ENCODE results near the gene LDB3.

The LDB3 gene

DNA sequence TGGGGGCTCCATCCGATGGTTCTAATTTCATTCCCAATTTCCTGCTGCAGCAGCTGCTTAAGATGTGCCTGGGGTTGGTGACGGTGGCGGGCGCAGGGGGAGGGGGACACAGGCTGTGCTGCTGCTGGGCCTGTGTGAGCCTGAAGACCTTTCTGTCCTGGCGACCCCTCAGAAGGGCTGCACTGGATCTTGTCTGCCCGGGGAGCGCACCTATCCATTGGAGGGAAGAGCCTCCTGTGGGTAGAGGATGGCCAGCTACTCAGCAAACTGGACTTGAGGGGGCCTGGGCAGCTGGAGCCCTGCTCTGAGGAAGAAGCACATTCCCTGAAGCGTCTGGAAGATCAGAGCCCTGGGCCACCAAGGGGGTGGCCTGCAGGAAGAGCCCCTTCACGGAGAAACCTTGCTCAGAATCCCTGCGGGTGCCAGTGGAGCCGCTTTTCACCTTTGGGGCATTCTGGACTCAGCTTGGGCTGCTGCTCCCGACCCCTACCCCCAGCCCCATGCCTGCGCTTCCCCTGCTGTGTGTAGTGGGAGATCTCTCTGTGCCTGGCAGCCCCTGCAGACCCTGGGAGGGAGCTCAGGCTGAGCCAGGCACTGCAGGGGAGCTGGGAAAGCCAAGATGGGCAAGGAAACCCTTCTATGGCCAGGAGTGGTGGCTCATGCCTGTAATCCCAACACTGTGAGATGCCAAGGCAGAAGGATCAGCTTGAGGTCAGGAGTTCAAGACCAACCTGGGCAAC lies 17.8 kb downstream of the LDB3 start:
- DNase-seq (ENCODE audit: low read depth in 2 of 2) = no peak

DNA sequence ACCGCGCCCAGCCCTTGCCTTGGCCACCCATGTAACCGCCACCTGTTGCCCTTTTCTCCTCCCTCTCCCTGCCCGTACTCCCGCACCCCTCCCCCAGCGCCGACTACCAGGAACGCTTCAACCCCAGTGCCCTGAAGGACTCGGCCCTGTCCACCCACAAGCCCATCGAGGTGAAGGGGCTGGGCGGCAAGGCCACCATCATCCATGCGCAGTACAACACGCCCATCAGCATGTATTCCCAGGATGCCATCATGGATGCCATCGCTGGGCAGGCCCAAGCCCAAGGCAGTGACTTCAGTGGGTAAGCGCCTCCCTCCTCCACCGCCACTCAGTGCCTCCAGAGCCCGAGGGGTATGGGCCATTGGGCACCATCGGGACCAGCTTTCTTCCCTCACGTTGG lies 18.7 kb downstream of the LDB3 start:
- DNase-seq (ENCODE audit: low read depth in 2 of 2) = no peak

DNA sequence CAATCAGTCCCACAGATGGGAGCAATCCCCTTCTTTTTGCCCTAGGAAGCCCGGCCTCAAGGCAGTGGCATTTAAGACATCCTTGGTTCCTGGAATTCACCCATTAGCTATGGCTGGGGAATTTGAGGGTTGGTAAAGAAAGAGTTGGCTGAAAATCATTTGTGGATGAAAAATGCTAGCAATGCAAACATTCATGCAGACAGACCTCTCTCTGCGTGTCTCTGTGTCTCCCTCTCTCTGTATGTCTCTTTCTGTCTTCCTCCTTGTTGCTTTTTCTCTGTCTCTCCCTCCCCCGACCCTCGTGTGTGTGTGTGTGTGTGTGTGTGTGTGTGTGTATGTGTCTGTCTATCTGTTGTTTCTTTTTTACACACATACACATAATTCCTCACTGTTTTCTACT lies 19.4 kb downstream of the LDB3 start:
- no peak for DNase-seq (ENCODE audit: low read depth in 2 of 2)

DNA sequence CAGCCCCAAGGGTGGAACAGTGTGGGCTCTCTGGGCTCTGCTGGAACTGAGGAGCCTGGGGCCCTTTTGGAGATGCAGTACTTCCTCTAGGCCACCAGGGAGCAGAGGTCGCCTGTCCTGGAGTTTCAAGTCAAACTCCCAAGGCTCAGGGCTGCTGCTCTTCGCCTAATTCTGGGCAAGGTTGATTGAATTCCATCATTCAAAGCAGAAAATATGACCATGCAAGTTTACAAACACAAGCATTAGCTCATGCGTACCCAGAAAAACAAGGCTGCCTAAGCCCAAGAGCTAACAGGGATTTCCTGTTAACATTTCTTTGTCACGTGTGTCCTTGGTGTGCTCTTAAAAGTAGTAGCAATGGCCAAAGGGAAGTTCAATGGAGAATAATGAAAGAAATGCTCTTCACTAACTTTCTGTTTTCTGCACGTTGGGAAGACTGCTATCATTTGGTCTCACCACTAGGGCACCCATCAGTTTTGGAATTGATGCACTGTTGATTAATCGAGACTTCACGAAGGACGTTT lies 20.1 kb downstream of the LDB3 start:
- no peak for DNase-seq (ENCODE audit: low read depth in 2 of 2)

DNA sequence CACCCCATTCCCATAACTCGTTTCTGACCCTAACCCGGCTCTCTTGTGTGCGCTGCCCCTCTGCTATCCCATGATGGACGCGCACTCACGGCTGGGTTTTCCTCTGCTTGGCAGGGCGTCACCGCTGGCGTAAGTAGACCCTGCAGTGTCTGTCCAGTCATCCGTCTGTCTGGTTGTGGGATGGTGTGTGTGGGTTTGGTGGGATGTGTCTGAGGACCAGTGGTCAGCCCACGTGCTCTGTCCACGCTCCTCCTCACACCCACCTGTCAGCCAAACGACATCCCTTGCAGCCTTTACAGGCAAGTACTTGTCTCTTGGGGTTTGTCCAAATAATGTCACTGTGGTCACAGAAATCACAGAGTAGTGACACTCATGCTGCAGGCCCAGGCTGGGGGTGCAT lies 20.8 kb downstream of the LDB3 start:
- no peak for DNase-seq (ENCODE audit: low read depth in 2 of 2)

DNA sequence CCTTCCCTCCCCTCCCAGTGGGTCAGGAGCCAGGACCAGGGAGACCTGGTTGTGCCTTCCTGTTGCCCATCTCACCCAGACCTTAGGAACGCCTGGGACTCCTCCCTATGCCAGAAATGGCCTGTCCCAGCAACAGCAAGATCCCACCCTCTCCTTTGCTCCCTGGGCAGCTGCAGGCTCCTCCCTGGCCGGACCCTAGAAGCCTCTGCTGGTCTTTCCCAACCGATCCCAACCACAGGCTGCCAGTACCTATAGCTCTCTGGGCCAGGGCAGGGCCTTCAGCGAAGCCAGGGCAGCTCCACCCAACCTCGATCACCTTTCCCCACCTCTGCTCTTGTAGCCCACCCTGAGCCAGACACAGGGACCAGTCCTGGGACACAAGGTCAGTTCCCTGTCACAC lies 21.9 kb downstream of the LDB3 start:
- no peak for DNase-seq (ENCODE audit: low read depth in 2 of 2)

DNA sequence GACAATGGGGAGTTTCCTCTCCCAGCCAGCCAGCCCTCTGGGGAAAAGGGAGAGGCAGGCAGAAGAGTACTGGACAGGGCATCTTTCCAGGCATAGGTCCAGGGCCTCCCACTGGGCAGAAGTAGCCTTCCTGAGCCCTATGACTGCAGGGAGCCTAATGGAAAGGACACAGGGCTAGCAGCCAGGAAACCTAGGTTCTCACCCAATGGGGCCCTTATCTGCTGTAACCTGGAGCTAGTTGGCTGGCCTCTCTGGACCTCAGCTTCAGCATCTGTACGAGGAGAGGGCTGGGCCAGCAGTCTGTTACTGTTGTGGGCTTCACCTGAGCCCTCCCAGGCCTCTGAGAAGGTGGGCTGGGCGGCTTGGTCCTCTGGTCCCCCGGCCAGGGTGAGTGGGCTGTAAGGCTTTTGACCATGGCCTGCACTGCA lies 22.4 kb downstream of the LDB3 start:
- DNase-seq (ENCODE audit: low read depth in 2 of 2) = no peak

DNA sequence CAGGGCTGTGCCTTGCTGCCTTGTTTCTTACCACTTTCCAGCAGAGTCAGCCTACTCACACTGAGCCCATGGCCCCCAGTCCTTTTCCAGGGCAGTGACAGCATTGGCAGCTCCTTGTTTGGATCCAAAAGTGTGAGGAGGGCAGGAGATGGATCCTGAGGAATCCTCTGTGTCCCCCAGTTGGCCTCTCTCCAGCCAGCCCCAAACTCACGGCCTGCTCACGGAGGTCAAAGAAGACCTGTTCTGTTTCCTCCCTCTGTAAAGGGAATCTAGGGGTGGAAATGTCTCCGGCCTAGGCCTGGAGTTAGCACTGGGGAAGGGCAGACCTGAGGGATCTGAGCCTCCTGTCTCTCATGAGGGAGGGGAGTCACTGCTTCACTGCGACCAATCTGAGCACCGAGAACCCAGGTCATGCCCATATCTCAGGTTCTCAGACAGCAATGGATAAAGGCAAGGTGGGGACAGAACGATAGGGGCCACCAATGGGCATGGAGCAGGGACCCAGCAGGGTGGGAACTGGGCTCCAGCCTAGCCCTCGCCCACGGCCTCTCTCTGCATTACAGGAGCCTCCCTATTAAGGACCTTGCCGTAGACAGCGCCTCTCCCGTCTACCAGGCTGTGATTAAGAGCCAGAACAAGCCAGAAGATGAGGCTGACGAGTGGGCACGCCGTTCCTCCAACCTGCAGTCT lies 23.2 kb downstream of the LDB3 start:
- no peak for DNase-seq (ENCODE audit: low read depth in 2 of 2)

DNA sequence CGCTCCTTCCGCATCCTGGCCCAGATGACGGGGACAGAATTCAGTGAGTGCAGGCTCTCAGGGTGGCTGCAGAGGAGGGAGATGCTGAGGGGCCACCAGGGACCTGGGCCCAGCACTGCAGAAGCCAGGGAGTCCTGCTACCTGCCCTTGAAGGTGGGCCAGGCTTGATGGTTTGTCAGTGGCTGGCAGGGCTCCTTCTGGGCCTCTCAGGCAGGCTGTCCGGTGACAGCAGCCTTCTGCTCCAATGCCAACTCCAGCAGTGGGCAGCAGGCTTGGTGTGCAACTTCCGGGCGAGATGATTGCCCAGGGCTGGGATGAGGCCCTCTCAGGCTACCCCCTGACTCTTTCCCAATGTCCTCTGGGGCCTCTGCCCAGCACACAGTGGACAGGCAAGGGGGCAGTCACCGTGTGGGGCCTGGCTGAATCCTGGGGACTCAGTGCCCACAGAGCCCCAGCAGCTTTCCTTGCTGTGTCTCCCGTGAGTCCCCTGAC lies 23.8 kb downstream of the LDB3 start:
- DNase-seq (ENCODE audit: low read depth in 2 of 2) = no peak

DNA sequence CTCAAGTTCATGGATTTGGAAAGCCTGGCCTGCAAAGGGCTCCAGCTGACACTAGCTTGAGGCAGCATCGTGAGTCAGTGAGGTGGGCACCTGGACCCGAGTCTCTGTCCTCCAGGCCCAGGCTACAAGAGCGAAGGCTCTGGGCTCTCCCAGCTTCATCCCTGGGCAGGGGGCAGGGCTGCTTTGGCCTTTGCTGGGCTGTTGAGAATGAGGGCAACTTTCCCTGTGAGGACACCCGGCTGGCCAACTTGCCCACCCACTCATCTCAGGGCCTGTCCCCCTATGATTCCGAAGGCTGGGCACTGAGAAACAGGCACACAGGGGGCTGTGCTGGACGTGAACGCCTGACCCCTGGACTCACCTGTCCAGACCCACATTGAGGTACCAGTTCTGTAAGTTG lies 24.4 kb downstream of the LDB3 start:
- no peak for DNase-seq (ENCODE audit: low read depth in 2 of 2)

DNA sequence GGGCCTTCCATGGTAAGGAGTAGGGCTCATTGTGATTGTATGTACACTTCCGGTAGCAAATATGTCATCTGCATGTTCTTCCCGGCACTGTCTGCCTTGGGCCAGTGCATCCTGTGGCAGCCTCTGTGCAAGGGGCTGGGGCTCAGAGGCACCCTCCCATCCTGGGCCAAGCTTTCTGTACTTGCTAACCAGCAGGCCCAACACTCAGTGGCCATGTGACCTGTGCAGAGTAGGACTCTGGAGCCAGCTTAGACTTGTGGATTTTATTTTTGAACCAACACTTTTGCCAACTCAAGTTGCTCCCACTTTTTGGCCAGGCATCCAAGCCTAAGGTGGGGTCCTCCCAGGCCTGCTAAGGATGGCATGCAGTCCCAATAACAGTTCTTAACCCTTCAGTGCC lies 25.0 kb downstream of the LDB3 start:
- DNase-seq (ENCODE audit: low read depth in 2 of 2) = no peak

DNA sequence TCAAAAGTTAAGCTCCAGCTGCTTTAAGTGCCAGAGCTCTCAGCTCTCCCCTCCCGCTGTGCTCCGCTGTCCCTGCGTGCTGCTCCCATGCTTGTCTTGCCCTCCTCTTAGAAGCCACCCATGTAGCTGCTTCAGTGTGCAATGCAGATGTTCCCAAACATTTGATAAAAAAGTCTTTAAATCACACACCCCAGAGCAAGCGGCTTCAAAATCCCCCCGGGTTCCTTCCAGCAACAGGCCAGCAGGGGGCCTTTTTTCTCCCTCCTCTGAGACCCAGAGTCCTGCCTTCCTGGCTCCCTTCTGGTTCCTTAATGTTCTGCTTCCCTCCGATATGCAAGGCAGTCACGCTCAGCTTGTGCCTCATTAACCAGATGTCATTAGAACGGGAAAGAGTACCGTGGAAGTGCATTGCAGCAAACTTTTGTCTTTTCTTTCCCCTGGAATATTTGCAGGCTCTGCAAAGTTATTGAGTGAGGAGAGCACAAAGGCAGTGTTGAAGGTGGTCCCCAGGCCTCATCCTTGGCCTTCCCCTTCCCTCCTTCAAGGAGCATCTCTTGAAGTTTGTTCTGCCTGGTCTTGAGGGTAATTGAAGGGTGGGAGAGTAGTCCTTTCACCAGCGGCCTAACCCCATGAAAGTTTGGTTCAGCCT lies 25.5 kb downstream of the LDB3 start:
- no peak for DNase-seq (ENCODE audit: low read depth in 2 of 2)

DNA sequence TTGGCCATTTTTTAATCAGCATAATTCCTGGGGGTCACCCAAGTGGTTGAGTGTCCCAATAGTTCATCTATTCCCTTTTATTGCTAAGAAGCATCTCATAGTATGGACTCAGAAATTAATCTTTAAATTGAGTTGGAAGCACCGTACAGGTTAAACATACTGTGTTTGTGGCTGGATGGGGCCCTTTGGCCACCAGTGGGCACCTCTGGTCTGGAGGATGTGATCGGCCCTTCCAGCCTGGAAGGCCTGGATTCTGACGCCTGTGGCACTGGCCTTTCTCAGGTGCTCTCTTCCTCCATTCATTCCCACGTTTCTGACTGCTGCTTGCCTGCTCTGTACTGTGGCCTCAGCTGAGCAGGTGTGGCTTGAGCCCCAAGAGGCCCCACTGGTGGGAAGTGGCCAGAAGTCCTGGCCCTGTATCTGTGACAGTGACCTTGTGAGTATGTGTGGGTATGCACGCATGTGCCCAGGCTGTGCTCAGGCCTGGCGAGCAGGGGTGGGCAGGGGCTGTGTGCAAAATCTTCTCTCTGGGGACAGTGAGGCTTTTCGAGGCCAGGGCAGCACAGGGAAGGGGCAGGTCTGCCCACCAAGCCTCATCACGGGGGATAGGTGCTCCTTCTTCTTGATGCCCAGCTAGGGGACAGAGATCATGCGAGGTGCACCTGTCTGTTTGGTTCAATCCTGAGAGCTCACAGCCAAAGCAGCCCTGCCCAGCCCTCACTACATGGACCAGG lies 30.1 kb downstream of the LDB3 start:
- no peak for DNase-seq (ENCODE audit: low read depth in 2 of 2)

DNA sequence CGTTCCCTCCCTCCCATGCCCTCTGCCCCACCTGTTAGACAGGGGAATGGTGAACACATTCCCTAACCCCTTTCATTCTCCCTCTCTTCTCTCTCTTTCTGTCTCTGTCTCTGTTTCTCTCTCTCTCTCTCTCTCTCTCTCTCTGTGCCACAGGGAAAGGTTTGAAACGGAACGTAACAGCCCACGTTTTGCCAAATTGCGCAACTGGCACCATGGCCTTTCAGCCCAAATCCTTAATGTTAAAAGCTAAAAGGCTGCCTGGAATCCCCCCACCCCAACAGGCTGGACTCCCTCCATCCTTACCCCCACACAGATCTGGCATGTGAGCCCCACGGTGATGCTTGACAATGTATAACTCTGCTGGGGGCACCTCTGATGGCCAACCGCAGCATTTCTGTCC lies 30.8 kb downstream of the LDB3 start:
- no peak for DNase-seq (ENCODE audit: low read depth in 2 of 2)

DNA sequence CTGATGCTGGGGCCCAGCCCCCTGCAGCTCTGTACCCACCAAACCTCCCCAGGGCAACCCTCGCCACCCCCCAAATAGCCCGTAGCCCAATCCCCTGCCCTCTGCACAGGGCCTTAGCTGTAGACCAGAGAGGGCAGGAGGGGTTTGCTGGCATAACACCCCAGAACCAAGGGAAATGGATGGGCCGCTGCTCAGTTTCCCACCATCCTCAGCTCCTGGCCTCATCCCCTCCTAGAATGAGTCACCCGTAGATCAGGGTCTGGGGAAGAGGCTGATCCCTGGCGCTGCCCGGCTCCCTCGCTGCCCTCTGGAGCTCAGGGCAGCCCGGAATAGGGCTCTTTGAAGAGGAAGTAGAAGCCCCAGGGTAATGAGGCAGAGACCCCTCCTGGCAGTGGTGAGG lies 31.2 kb downstream of the LDB3 start:
- no peak for DNase-seq (ENCODE audit: low read depth in 2 of 2)

DNA sequence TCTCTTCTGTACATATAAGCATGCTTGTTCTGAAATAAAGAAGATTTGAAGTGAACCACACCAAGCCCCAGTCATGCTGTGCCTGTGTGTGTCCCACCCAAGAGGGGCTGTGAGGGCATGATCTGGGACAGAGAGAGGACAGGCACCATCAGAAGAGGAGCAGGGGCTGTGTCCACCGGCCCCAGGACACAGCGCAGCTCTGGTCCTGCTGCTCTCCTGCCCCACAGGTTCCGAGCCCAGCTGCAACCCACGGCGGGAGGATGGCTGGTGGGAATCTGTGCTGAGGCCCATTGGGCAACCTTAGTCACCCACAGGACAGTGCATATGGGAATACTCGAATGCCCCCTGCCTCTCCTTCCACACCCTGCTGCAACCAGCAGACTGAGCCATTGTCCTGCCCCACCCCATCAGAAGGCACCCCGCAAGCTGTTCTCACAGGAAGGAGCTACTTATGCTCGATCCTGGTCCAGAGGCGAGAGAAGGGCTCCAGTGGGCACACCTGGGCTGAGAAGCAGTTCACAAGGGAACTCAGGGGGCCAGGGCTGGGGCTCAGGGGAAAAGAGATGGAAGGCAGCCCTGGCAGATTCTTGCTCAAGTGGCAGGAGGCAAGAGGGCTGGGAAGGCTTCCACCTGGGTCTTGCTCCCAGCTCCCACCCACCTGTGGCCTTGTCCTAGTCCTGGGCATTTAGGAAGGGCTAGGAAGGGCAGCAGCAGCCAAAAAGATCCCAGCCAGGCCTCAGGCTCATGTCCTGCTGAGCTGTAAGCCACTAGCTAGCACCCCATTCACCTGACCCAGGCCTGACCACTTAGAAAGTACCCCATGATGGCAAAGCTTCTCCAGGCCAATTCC lies 31.9 kb downstream of the LDB3 start:
- DNase-seq (ENCODE audit: low read depth in 2 of 2) = no peak

DNA sequence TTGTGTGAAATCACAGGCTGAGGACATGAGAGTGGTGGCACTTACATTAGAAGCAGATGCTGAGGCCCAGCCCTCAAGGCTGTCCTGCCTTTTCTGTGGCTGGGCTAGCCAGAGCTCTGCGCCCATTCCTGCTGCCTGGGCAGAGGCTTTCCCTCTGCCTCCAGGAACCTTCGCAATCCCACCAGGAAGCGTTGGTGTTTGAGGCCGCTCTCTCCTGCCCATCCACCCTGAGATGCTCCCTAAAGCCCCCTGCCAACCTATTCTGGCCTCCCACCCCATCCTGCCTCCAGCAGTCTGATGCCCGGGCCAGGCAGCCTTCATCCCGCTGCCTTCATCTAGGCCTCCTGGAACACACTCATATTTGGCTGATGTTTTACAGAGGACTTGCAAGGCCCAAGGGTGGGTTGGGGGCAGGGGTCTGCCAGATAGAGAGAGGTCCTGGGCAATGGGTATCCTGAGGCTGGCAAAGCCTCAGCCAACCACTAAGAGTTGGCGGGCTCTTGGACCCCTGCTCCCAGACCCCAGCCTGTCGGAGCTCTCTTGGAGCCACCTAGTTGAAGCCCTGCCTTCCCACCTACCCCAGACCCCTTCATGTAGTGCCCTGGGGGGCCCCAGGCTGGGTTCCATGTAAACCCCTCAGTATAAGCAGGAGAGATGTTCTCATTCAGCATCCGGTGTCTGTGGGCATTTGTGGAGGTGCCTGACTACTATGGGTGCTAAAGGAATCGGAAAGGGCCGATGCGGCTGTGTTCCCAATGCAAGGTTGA lies 32.7 kb downstream of the LDB3 start:
- DNase-seq (ENCODE audit: low read depth in 2 of 2) = no peak

DNA sequence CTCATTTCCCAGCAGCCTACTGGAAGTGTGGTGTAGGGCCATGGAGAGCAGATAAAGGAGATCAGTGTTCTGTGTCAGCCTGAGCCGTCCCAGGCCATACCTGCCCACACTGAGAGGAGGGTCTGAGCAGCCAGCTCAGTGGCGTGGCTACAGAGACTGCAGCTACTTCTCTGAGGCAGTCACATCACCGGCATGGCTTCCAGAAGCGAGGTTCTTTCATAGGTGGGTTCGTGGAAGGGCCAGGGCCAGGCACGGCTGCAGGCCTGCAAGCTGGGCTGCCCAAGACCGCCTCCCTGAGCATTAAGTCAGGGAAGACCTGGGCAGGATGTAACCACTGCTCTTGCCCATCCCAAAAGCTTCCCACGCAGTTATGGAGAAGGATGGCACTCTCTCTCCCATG lies 34.9 kb downstream of the LDB3 start:
- DNase-seq (ENCODE audit: low read depth in 2 of 2) = no peak

DNA sequence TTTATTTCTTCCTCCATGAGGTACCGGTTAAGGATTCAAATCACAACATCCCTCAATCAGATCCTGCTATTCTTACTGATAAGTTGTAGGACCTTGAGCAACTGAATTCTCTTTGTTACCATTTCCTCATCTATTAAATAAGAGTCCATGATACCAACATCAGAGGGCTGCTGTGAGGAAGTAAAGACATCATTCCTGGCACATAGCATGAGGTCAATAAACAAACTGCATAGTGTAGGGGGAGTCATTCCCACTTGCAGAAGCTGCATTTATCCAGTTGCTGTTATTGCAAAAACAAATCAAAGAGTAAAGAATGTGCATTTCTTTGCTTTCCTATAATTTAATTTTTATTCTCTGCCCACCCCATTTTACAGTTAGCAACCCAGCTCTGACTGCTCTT lies 36.8 kb downstream of the LDB3 start:
- DNase-seq (ENCODE audit: low read depth in 2 of 2) = no peak

DNA sequence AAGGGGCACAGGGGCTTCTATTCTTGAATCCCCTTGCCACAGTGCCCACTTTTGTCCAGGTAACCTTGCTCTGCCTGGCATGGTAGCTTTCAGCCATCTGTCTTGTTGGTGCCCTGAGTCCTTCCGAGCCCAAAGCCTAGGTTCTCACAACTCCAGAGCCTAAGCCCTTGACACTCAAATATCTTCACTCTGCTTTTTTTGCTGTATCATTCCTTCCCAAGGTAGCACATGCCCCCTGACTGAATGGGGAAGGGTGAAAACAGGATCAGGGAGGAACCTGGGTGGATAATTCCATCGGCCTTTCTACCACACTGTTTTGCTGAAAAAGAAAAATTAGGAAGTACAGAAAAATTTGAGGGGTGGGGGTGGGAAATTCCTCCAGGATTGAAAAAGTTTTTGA lies 37.6 kb downstream of the LDB3 start:
- DNase-seq (ENCODE audit: low read depth in 2 of 2) = no peak
